ENCODE results near the gene GSS.

DNA sequence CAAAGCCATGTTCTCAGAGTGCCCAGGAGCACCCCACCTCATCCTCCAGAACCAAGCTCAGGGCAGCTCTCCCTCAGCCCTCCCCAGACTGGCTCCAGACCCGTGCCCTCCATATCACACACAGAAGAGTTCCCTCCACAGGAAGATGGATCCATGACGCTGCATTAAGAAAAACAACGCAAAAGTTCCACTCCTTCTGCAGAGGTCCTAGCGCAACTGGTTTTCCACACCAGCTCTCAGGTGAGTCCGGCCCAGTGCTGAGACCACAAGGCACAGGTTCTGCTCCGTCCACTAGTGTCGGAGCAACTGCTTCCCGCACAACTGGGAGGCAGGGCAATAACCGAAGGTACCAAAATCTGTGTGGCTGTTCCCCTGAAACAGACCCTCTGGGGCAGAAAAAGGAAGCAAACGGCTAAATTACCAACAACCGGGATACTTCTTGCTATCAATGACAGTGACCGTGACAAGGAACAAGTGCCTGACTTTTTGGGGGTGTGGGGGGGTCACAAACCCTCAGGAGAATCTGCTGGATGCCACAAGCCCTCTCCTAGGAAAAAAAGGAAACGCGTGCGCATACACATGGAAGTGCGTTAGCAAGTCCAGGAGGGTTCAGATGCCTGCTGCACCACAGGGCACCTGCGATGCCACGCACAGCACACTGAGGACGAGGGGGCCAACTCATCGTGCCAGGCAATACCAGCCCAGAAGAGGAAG lies 49.3 kb upstream of the GSS start:
- TF ChIP-seq, protein P1, sequence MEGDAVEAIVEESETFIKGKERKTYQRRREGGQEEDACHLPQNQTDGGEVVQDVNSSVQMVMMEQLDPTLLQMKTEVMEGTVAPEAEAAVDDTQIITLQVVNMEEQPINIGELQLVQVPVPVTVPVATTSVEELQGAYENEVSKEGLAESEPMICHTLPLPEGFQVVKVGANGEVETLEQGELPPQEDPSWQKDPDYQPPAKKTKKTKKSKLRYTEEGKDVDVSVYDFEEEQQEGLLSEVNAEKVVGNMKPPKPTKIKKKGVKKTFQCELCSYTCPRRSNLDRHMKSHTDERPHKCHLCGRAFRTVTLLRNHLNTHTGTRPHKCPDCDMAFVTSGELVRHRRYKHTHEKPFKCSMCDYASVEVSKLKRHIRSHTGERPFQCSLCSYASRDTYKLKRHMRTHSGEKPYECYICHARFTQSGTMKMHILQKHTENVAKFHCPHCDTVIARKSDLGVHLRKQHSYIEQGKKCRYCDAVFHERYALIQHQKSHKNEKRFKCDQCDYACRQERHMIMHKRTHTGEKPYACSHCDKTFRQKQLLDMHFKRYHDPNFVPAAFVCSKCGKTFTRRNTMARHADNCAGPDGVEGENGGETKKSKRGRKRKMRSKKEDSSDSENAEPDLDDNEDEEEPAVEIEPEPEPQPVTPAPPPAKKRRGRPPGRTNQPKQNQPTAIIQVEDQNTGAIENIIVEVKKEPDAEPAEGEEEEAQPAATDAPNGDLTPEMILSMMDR (IDR thresholded peaks at IDR 0.05), result no peak
- TF ChIP-seq POLR2A (IDR thresholded peaks at IDR 0.05), result no peak
